CD14-positive monocyte (primary cell): ENCODE measurements around the gene MRGPRD. TPM values are rescaled to one million over a fixed set of nuclear protein-coding genes. Genes with fewer than 3 reads are reported as not detected.

ENCODE experiments used
- DNase-seq, 3 donors: peaks; one replicate each; pipeline ENCODE4 v3.0.0-alpha.2; 2011 to 2022
- H2AFZ ChIP-seq: 2 replicates; pipeline ENCODE4 v1.6.0; 2012; ENCODE audit warnings: mild to moderate bottlenecking, low read depth, low read length, inconsistent platforms; ENCODE audit not compliant: insufficient read depth, poor library complexity, severe bottlenecking
- H3K27ac ChIP-seq, 2 donors: 1 replicate in 1 of 2; 2 replicates in 1 of 2; pipeline ENCODE4 v1.5.1; 2012 to 2013; ENCODE audit warnings: low read length in 2 of 2, control low read depth in 1 of 2, inconsistent platforms in 1 of 2, low read depth in 1 of 2, mild to moderate bottlenecking in 1 of 2
- H3K27me3 ChIP-seq, 2 donors: one replicate each; pipeline versions ENCODE4 v1.6.0 to v1.6.1; 2011 to 2013; ENCODE audit warnings: low read length in 2 of 2; ENCODE audit not compliant: control insufficient read depth in 2 of 2, insufficient read depth in 2 of 2
- H3K36me3 ChIP-seq, 2 donors: replicated peaks in 1 of 2; 1 replicate in 1 of 2; 2 replicates in 1 of 2; pipeline versions ENCODE4 v1.5.1 to v1.6.1; 2012 to 2013; ENCODE audit warnings: low read length in 2 of 2, control low read depth in 1 of 2, inconsistent platforms in 1 of 2, mild to moderate bottlenecking in 1 of 2; ENCODE audit not compliant: insufficient read depth in 2 of 2, control insufficient read depth in 1 of 2
- H3K4me1 ChIP-seq, 2 donors: 1 replicate in 1 of 2; 2 replicates in 1 of 2; pipeline versions ENCODE4 v1.5.1 to v1.6.1; 2012 to 2013; ENCODE audit warnings: low read length in 2 of 2, control low read depth in 1 of 2, inconsistent platforms in 1 of 2, mild to moderate bottlenecking in 1 of 2, moderate library complexity in 1 of 2; ENCODE audit not compliant: insufficient read depth in 2 of 2, control insufficient read depth in 1 of 2
- H3K4me2 ChIP-seq: replicated peaks from 2 replicates; pipeline ENCODE3; 2012; ENCODE audit warnings: low read length, moderate library complexity, mild to moderate bottlenecking; ENCODE audit not compliant: poor library complexity, severe bottlenecking; ENCODE audit errors: extremely low read depth
- H3K4me3 ChIP-seq, 3 experiments: fragments of 200-600 bp in 1 of 3; sonication (generic) in 1 of 3; replicated peaks in 1 of 3; 1 replicate in 2 of 3; 2 replicates in 1 of 3; pipeline ENCODE4 v1.5.1; 2011 to 2013; ENCODE audit warnings: low read length in 3 of 3, mild to moderate bottlenecking in 3 of 3, control low read depth in 2 of 3, low read depth in 2 of 3, inconsistent platforms in 1 of 3, moderate library complexity in 1 of 3
- H3K79me2 ChIP-seq: 2 replicates; pipeline ENCODE4 v1.6.0; 2012; ENCODE audit warnings: mild to moderate bottlenecking, control low read depth, inconsistent platforms, low read length, moderate library complexity; ENCODE audit not compliant: insufficient read depth
- H3K9ac ChIP-seq: 2 replicates; pipeline ENCODE4 v1.6.0; 2017; ENCODE audit warnings: low read length, mild to moderate bottlenecking; ENCODE audit not compliant: insufficient read depth, poor library complexity, severe bottlenecking
- H3K9me3 ChIP-seq, 2 donors: replicated peaks in 1 of 2; 1 replicate in 1 of 2; 2 replicates in 1 of 2; pipeline versions ENCODE4 v1.5.1 to v1.6.1; 2012 to 2013; ENCODE audit warnings: low read length in 2 of 2, control low read depth in 1 of 2; ENCODE audit not compliant: control insufficient read depth in 1 of 2, insufficient read depth in 1 of 2
- H4K20me1 ChIP-seq: 2 replicates; pipeline ENCODE4 v1.6.0; 2012; ENCODE audit warnings: mild to moderate bottlenecking, low read length, control low read depth, moderate library complexity; ENCODE audit not compliant: insufficient read depth
- H3K27ac Mint-ChIP-seq, 7 donors: one replicate each; pipeline ENCODE4 v1.8.0; 2020; ENCODE audit warnings: mild to moderate bottlenecking in 7 of 7, mixed read lengths in 7 of 7, moderate library complexity in 6 of 7, inconsistent platforms in 2 of 7
- H3K27me3 Mint-ChIP-seq, 3 donors: one replicate each; pipeline ENCODE4 v1.8.0; 2021 to 2022; ENCODE audit warnings: low read depth in 3 of 3, mild to moderate bottlenecking in 3 of 3, mixed read lengths in 3 of 3, moderate library complexity in 3 of 3, inconsistent platforms in 1 of 3
- H3K36me3 Mint-ChIP-seq, 2 donors: one replicate each; pipeline ENCODE4 v1.8.0; 2020; ENCODE audit warnings: mixed read lengths in 2 of 2, inconsistent platforms in 1 of 2, mild to moderate bottlenecking in 1 of 2
- H3K4me1 Mint-ChIP-seq: one replicate; pipeline ENCODE4 v1.8.0; 2020; ENCODE audit warnings: mild to moderate bottlenecking, mixed read lengths
- H3K4me3 Mint-ChIP-seq, 2 donors: one replicate each; pipeline ENCODE4 v1.8.0; 2020; ENCODE audit warnings: mild to moderate bottlenecking in 2 of 2, mixed read lengths in 2 of 2, moderate library complexity in 1 of 2
- H3K9me3 Mint-ChIP-seq, 7 donors: one replicate each; pipeline ENCODE4 v1.8.0; 2020 to 2022; ENCODE audit warnings: mixed read lengths in 7 of 7, mild to moderate bottlenecking in 6 of 7, moderate library complexity in 6 of 7, inconsistent platforms in 2 of 7
- WGBS: methylation state at CpG from one replicate; pipeline ENCODE4 v1.1.5; 2013; ENCODE audit warnings: missing lambda C conversion rate; ENCODE audit not compliant: insufficient coverage; 5-methylcytosine and 5-hydroxymethylcytosine counted together
- intact Hi-C, 2 donors: fragments of 100-400 bp; cut with micrococcal nuclease; formaldehyde crosslinking; loops; one replicate each; pipeline versions ENCODE4 v1.15.0 to v1.15.1; 2023
- polyA plus RNA-seq, 3 donors: library from polyadenylated mRNA; depleted of rRNA in 1 of 3; unstranded in 2 of 3; stranded (reverse) in 1 of 3; fragments of 300-500 nt in 2 of 3; fragments of >200 nt in 1 of 3; fragmentation: Illumina TruSeq in 2 of 3; gene quantifications; 1 replicate in 2 of 3; 2 replicates in 1 of 3; pipeline ENCODE4 v1.2.3, GENCODE V29; 2012 to 2021
- TF ChIP-seq, protein P1 (sequence below): fragments of 200-600 bp; IDR thresholded peaks from one replicate; pipeline ENCODE4 v1.8.0; 2022; ENCODE audit warnings: antibody characterized with exemption, mild to moderate bottlenecking

The MRGPRD gene
- polyA plus RNA-seq, 3 donors, result not detected

DNA sequence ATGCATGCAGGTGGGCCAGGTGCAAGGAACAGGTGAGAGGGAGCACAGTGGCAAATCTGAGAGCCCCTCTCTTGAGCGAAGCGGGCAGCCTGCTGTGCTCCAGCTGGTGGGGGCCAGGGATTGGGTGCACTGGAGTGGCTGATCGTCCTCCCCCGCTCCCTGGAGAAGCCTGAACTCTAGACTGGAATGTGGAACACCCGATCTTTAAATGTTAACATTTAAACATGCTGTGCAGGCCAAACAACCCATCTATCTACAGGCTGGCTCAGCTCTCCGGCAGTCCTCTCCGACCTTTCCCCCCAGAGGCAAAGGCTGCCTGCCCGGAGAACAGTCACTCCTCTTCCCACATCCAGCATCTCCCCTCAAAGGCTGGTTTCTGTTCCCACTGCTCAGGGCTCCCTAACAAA, 27.2 kb upstream of the MRGPRD start:
- Histone ChIP-seq H3K27me3 (peaks cover 0 to 30% of the 10 kb centered on the region in 2 donors), H3K79me2 (no peaks in the 10 kb centered on the region), H3K9ac (no peak overlapping the region), H2AFZ (no peak overlapping the region), H3K4me1 (peaks cover 33 to 56% of the 10 kb centered on the region in 2 donors), H3K4me2 (no peak overlapping the region), H4K20me1 (no peaks in the 10 kb centered on the region), H3K27ac (no peak overlapping the region), H3K36me3 (no peaks in the 10 kb centered on the region), H3K4me3 (no peak overlapping the region), H3K9me3 (no peaks in the 10 kb centered on the region)
- H3K9me3 Mint-ChIP-seq, result peaks cover 0 to 2% (median 0%) of the 10 kb centered on the region in 7 donors
- H3K36me3 Mint-ChIP-seq, result peaks cover 3% of the 10 kb centered on the region in 2 donors
- no peak overlapping the region for H3K27ac Mint-ChIP-seq
- peak overlapping the region in 1 of 2 donors; percentile 6 for H3K4me3 Mint-ChIP-seq
- no peak for DNase-seq
- peaks cover 47% of the 10 kb centered on the region for H3K4me1 Mint-ChIP-seq
- TF ChIP-seq, protein P1, sequence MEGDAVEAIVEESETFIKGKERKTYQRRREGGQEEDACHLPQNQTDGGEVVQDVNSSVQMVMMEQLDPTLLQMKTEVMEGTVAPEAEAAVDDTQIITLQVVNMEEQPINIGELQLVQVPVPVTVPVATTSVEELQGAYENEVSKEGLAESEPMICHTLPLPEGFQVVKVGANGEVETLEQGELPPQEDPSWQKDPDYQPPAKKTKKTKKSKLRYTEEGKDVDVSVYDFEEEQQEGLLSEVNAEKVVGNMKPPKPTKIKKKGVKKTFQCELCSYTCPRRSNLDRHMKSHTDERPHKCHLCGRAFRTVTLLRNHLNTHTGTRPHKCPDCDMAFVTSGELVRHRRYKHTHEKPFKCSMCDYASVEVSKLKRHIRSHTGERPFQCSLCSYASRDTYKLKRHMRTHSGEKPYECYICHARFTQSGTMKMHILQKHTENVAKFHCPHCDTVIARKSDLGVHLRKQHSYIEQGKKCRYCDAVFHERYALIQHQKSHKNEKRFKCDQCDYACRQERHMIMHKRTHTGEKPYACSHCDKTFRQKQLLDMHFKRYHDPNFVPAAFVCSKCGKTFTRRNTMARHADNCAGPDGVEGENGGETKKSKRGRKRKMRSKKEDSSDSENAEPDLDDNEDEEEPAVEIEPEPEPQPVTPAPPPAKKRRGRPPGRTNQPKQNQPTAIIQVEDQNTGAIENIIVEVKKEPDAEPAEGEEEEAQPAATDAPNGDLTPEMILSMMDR, result no peak
- intact Hi-C loops, result loop anchor here in 1 of 2 donors (10.0 kb wide), 1 partner anchor 77 kb away; no protein-coding TSS in a partner anchor
- WGBS, result 90% methylated on average over 8 of the region's 8 CpGs
- peaks cover 24 to 59% (median 47%) of the 10 kb centered on the region in 3 donors for H3K27me3 Mint-ChIP-seq

DNA sequence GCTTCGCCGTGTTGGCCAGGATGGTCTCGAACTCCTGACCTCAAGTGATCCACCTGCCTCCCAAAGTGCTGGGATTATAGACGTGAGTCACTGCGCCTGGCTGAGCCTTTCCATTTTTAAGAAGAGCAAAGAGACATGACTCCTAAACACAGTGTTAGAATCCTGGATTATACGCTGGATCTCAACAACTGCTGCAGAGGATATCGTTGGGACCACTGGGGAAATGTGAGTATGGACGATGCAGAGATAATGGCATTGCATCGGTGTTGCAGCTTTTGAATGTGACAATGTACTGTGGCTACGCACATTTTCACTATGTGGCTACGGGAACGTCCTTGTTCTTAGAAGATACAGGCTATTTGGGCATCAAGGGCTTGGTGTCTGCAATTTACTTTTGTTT, 26.0 kb upstream of the MRGPRD start:
- no peak overlapping the region for H3K4me3 ChIP-seq
- Mint-ChIP-seq H3K4me3 (no peak overlapping the region), H3K4me1 (peaks cover 35% of the 10 kb centered on the region), H3K9me3 (peaks cover 0 to 2% (median 0%) of the 10 kb centered on the region in 7 donors), H3K36me3 (peaks cover 1 to 3% of the 10 kb centered on the region in 2 donors), H3K27me3 (peaks cover 13 to 50% (median 37%) of the 10 kb centered on the region in 3 donors), H3K27ac (no peak overlapping the region)
- no peak for DNase-seq
- no peak overlapping the region for H3K9ac ChIP-seq
- H3K79me2 ChIP-seq, result no peaks in the 10 kb centered on the region
- H3K4me1 ChIP-seq, result peaks cover 21 to 45% of the 10 kb centered on the region in 2 donors
- 94% methylated on average over 11 of the region's 12 CpGs for WGBS
- H3K9me3 ChIP-seq, result no peaks in the 10 kb centered on the region
- no peak overlapping the region for H3K4me2 ChIP-seq
- H2AFZ ChIP-seq, result no peak overlapping the region
- no peak overlapping the region for H3K27ac ChIP-seq
- H3K36me3 ChIP-seq, result no peaks in the 10 kb centered on the region
- H4K20me1 ChIP-seq, result no peaks in the 10 kb centered on the region
- peaks cover 0 to 18% of the 10 kb centered on the region in 2 donors for H3K27me3 ChIP-seq
- intact Hi-C loops, result loop anchor here in 1 of 2 donors (10.0 kb wide), 1 partner anchor 78 kb away; no protein-coding TSS in a partner anchor
- TF ChIP-seq, protein P1, result no peak
